ENCODE results near the gene DOCK1. TPM values are rescaled to one million over a fixed set of nuclear protein-coding genes. Genes with fewer than 3 reads are reported as not detected.

Gene DOCK1
- total RNA-seq, 1 experiment from 2014 or later: 16.4 TPM

DNA sequence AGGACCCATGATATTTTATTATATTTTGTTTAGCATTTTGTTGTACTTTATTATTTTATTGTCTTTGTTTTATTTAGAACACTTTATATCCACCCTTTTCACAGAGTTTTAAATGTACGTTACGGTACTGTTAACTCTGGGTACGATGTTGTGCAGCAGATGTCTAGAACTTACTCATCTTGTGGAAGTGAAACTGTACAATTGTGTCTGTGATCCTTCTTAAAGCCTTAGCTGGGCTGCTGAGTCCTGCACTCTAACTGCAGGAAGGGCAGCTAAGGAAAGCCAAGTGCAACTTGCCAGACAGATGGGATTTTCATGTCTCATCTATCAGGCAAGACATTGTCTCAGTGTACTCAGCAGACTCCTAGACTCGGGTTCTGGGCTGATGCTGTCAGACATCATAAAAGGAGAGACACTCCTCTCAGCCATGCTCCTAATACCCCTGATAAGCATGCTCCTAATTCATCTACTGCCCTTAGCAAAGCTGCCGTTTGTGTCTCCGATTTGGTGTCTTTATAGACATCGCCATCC lies 305.8 kb downstream of the DOCK1 start:
- DNase-seq (ENCODE audit: low read depth): no peak

GRCh38 chr10:127215866-127216265 lies 310.6 kb downstream of the DOCK1 start:
- DNase-seq (ENCODE audit: low read depth): no peak

- no peak for DNase-seq (ENCODE audit: low read depth)
Measured at GRCh38 chr10:127216274-127216673, 311.0 kb downstream of the DOCK1 start.

DNA sequence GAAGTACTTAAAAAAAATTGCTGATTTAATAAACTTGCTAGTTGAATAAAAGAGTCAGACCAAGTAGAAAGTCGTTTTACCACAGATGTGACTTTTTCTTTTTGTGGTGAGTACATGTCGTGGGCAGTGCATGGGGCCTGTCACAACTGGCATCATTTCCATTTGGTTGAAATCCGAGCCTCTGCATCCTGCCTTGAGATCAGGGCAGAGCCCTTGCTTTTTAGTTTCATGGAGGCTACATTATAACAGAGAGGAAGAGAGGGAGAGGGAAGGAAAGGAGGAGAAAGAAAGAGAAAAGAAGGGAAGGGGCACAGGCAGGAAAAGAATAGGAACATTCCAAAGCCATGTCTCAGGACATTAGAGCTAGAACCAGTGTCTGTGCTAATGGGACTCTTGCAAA lies 311.6 kb downstream of the DOCK1 start:
- DNase-seq (ENCODE audit: low read depth): peak; percentile 15

DNA sequence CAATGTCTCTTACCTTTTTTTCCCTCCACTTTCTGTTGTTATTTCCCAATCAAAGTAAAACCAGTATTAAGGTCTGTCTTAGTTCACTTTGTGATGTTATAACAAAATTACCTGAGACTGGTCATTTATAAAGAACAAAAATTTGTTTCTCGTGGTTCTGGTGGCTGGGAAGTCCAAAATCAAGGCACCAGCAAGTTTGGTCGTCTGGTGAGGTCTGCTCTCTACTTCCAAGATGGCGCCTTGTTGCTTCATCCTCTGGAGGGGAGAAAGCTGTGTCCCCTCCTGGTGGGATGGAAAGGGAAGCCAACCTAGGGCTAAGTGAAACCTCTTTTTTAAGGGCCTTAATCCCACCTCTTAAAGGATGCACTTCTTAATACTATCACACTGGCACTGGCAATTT lies 313.4 kb downstream of the DOCK1 start:
- DNase-seq (ENCODE audit: low read depth): no peak

GRCh38 chr10:127221281-127221680 lies 316.1 kb downstream of the DOCK1 start:
- no peak for DNase-seq (ENCODE audit: low read depth)

DNA sequence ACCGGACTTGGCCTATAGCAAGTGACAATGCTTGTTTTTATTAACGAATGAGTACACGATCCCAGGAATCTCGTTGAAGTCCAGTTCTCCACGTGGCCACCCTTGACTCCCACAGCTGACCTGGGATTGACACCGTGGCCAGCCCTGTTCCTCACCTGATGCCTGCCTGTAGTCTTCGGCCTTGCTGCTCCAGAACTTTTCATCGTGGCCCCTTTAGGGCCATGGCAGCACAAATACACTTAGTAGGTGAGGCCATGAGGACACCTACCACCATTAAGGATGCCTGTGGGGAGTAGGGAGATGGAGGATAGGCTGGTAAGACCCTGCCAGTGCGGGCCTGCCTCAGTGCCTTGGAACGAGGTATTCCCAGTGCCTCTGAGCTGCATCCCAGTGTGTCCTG lies 321.8 kb downstream of the DOCK1 start:
- DNase-seq (ENCODE audit: low read depth): no peak

DNA sequence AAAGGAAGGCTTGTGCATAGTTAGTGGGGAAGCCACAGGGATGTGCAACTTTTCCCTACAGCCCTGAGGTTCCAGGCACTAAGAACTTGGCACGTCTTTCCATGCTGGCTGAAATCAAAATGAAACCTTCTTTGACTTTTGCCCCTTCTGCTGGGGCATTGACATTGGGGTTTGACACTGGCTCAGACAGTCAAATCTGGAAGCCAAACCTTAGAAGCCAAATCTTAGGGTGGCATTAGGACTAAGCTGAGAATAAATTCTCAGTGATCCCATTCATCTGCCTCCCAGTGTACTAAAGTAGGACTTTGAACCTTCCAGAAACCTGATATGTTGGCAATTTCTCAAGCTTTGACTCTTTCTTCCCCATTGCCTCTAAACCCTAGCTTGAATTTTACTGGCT lies 322.4 kb downstream of the DOCK1 start:
- no peak for DNase-seq (ENCODE audit: low read depth)

DNA sequence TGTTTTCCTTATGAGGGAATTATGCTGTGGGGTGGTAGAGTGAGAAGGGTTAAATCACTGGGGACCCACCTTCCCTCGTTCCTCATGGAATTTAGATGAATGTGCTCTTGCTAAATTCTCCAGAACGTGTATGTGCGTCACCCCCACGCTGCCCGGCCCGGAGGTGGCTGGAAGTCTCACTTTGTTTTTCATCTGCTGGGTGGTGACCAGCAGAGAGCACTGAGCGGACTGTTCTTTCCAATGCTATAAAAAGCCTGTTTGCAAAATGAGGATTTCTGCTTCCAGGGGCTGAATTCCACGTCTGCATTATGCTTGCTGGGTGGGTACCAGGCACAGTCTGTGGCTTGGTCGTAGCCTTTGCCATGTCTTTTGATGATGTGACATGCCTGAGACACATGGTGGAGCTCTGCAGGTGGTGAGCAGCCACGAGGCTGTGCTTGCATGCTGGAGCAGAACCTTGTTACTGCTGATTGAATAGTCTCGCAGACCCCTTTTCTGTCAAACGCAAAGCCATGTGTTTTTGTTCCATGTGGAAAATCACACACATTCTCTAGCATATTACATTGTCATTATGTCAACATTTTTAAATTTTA lies 323.1 kb downstream of the DOCK1 start:
- DNase-seq (ENCODE audit: low read depth): no peak

GRCh38 chr10:127234306-127234800 lies 329.1 kb downstream of the DOCK1 start:
- DNase-seq (ENCODE audit: low read depth): no peak

DNA sequence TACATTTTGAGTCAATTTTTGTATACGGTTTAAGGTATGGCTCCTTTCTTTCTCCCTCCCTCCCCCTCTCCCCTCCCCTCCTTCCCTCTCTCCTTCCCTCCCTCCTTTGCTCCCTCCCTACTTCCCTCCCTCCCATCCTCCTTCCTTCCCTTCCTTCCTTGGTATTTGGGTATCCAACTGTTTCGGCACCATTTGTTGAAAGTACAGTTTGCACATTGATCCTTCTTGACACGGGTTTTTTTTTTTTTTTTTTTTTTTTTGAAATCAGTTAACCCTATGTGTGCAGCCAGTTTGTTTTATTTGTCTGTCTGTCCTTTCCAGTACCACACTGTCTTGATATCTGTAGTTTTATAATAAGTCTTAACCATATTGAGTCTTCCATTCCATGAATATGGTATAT lies 331.0 kb downstream of the DOCK1 start:
- DNase-seq (ENCODE audit: low read depth): no peak

GRCh38 chr10:127242914-127243313 lies 337.7 kb downstream of the DOCK1 start:
- DNase-seq (ENCODE audit: low read depth): no peak

- peak; percentile 14 for DNase-seq (ENCODE audit: low read depth)
Measured at GRCh38 chr10:127243490-127244272, 338.5 kb downstream of the DOCK1 start.

DNA sequence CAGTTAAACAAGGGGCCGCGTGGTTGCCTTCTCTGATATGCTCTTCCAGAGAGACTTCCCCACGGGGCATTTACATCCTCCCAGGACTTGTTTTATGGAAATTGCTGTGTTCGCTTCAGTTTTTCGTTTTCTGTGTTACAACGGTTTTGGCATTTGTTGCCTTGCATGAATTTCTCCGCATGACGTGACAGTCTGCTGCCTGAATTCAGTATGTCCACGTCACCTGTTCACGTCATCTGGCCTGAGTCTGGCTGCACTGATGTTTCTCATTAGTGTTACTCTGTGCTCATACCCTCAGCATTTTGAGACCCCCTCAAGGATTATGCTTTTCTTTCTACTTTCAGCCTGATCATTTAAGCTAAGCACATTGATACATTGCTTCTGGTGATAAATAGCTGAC lies 340.2 kb downstream of the DOCK1 start:
- DNase-seq (ENCODE audit: low read depth): no peak

GRCh38 chr10:127250031-127250430 lies 344.8 kb downstream of the DOCK1 start:
- no peak for DNase-seq (ENCODE audit: low read depth)

DNA sequence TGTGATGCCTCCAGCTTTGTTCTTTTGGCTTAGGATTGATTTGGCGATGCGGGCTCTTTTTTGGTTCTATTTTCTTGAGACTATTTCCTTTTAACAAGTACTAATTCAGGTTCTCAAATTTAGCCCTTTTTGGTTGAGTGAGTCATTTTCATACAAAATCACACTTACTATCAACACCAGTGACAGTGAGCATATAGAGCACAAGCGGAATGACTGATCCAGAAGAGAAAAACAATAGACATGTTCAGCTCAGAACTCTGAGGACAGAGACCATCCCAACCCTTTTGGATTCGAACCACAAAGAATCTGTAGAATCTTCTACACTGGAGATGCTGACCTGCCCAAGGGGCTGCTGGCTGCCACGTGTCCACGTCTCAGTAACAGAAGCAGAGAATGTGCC lies 347.6 kb downstream of the DOCK1 start:
- no peak for DNase-seq (ENCODE audit: low read depth)

- peak; percentile 2 for DNase-seq (ENCODE audit: low read depth)
Measured at GRCh38 chr10:127254276-127254675, 349.0 kb downstream of the DOCK1 start.

GRCh38 chr10:127257395-127257794 lies 352.2 kb downstream of the DOCK1 start:
- DNase-seq (ENCODE audit: low read depth): no peak

- no peak for DNase-seq (ENCODE audit: low read depth)
Measured at GRCh38 chr10:127259347-127259746, 354.1 kb downstream of the DOCK1 start.

DNA sequence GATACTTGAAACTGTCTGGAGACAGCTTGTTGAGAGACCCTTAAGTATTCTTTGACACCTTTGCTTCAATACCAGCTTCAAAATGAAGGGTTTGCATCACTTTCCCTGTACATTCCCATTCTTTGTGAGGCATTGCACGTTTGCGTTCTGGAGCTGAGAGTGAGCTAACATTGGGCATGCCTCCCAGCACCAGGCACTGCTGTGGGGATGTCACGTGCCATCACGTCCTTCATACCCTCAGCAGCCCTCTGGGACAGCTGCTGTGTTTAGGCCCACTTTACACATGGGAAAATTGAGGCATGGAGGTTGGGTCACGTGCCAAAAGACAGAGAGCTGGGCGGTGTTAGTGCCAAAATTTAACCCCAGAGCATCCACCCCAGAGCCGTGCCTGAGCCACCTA lies 357.4 kb downstream of the DOCK1 start:
- no peak for DNase-seq (ENCODE audit: low read depth)

GRCh38 chr10:127265288-127265687 lies 360.1 kb downstream of the DOCK1 start:
- no peak for DNase-seq (ENCODE audit: low read depth)

DNA sequence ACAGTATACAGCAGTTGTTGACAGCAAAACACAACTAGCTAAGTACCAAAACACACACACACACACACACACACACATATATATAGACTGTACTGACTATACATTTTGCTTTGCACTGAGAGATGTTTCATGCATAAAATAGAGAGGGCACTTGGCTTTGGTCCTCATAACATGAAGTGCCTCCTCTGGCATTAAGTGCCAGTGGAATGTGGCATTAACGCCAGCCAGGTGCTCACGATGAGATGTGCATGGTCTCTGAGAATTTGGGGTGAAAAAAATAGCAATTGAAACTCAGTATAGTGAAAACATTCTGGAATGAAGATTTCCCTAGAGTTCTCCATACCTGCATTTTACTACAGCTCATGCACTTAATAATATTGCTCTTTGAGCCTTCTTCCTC lies 361.2 kb downstream of the DOCK1 start:
- no peak for DNase-seq (ENCODE audit: low read depth)

- no peak for DNase-seq (ENCODE audit: low read depth)
Measured at GRCh38 chr10:127267442-127267841, 362.2 kb downstream of the DOCK1 start.
